SU-DHL-6 (cell line): Measurements from ENCODE around the gene FBXO17.

Experiments
- H2AFZ ChIP-seq: fragments of 200-600 bp; sonication (generic); 2 replicates; pipeline ENCODE4 v1.6.1; 2014; ENCODE audit warnings: low read depth, mild to moderate bottlenecking, moderate library complexity, mixed read lengths, antibody characterized with exemption, low read length; ENCODE audit not compliant: severe bottlenecking
- H3F3A ChIP-seq: fragments of 200-600 bp; shearing (Covaris generic); 2 replicates; pipeline ENCODE4 v1.6.0; 2016; ENCODE audit warnings: antibody characterized with exemption, mild to moderate bottlenecking; ENCODE audit not compliant: insufficient read depth
- H3K27ac ChIP-seq: fragments of 200-600 bp; sonication (generic); 2 replicates; pipeline ENCODE4 v1.5.1; 2016; ENCODE audit warnings: low read depth, mild to moderate bottlenecking, low read length, moderate library complexity, mixed read lengths
- H3K27me3 ChIP-seq: fragments of 200-600 bp; sonication (generic), shearing (Covaris generic); 2 replicates; pipeline ENCODE4 v1.6.0; 2014; ENCODE audit warnings: mild to moderate bottlenecking, low read length
- H3K36me3 ChIP-seq: fragments of 200-600 bp; sonication (generic); 2 replicates; pipeline ENCODE4 v1.6.1; 2014; ENCODE audit warnings: mild to moderate bottlenecking, low read length, mixed read lengths
- H3K4me2 ChIP-seq: fragments of 300-600, 200-600 bp; shearing (Covaris generic), sonication (generic); 2 replicates; pipeline ENCODE4 v1.6.0; 2014; ENCODE audit warnings: low read length, low read depth, mild to moderate bottlenecking; ENCODE audit not compliant: poor library complexity, severe bottlenecking
- H3K4me3 ChIP-seq: fragments of 200-600 bp; sonication (generic); 2 replicates; pipeline ENCODE4 v1.5.1; 2014; ENCODE audit warnings: antibody characterized with exemption, low read length, mild to moderate bottlenecking, mixed read lengths; ENCODE audit not compliant: insufficient read depth, poor library complexity, severe bottlenecking
- H3K79me2 ChIP-seq: fragments of 200-600 bp; sonication (generic); 2 replicates; pipeline ENCODE4 v1.6.1; 2014; ENCODE audit warnings: mild to moderate bottlenecking, low read length, moderate library complexity; ENCODE audit not compliant: insufficient read depth
- H3K9ac ChIP-seq: fragments of 200-600 bp; sonication (generic); 2 replicates; pipeline ENCODE4 v1.7.0; 2014; ENCODE audit warnings: mild to moderate bottlenecking, low read length
- H3K9me2 ChIP-seq: fragments of 200-600 bp; sonication (generic); replicated peaks from 2 replicates; pipeline ENCODE4 v1.6.1; 2014; ENCODE audit warnings: low read length; ENCODE audit not compliant: insufficient read depth
- H3K9me3 ChIP-seq: fragments of 200-600 bp; sonication (generic); 2 replicates; pipeline ENCODE4 v1.6.1; 2014; ENCODE audit warnings: low read length, mixed read lengths; ENCODE audit not compliant: insufficient read depth
- H4K20me1 ChIP-seq: fragments of 200-600 bp; sonication (generic); 2 replicates; pipeline ENCODE4 v1.6.1; 2014; ENCODE audit warnings: low read depth, mild to moderate bottlenecking, antibody characterized with exemption, low read length, moderate library complexity, mixed read lengths
- CTCF ChIP-seq: fragments of 200-600 bp; sonication (generic); IDR thresholded peaks from one replicate; pipeline ENCODE4 v1.5.1; 2017; ENCODE audit warnings: antibody characterized with exemption, mild to moderate bottlenecking, low read length, moderate library complexity; ENCODE audit not compliant: insufficient read depth, poor library complexity, severe bottlenecking
- EZH2phosphoT487 ChIP-seq: fragments of 200-600 bp; sonication (generic), shearing (Covaris generic); conservative IDR thresholded peaks from 2 replicates; pipeline ENCODE4 v1.6.1; 2018; ENCODE audit warnings: mild to moderate bottlenecking, antibody characterized with exemption, low read length, moderate library complexity, mixed read lengths

FBXO17 gene

GRCh38 chr19:38900202-38900629 is 75.3 kb downstream of the FBXO17 start:
- Histone ChIP-seq H3K27ac (peak overlapping the region; percentile 31; the same call in 1 of the 2 replicates), H3K4me3 (peak overlapping the region; percentile 97), H3K79me2 (peaks cover 35% of the 10 kb centered on the region), H3K9ac (peak overlapping the region; percentile 71), H2AFZ (peak overlapping the region; percentile 65), H3K27me3 (no peaks in the 10 kb centered on the region), H3K9me3 (no peaks in the 10 kb centered on the region), H3K9me2 (no peaks in the 10 kb centered on the region), H3F3A (no peaks in the 10 kb centered on the region; the same call in 1 of the 2 replicates), H3K36me3 (no peaks in the 10 kb centered on the region), H3K4me2 (peak overlapping the region; percentile 92), H4K20me1 (no peaks in the 10 kb centered on the region)
- TF ChIP-seq EZH2phosphoT487 = no peak
- TF ChIP-seq CTCF = no peak

GRCh38 chr19:38899447-38900201 is 75.9 kb downstream of the FBXO17 start, which contains the start of the genes NFKBIB and SIRT2:
TSS of gene NFKBIB (plus strand) at chr19:38899969. CDS start at chr19:38900033, 64 bp downstream.
TSS of gene SIRT2 (minus strand) at chr19:38899618. CDS start at chr19:38899521, 97 bp downstream.
- no peaks in the 10 kb centered on the region; the same call in 1 of the 2 replicates for H3F3A ChIP-seq
- TF ChIP-seq EZH2phosphoT487 (no peak), CTCF (no peak)
- H3K9me3 ChIP-seq = no peaks in the 10 kb centered on the region
- peak within 1 kb of the TSS; percentile 92 for H3K4me2 ChIP-seq
- H3K36me3 ChIP-seq = no peaks in the 10 kb centered on the region
- no peaks in the 10 kb centered on the region for H3K27me3 ChIP-seq
- no peaks in the 10 kb centered on the region for H3K9me2 ChIP-seq
- H3K27ac ChIP-seq = peak within 1 kb of the TSS; percentile 31; the same call in 1 of the 2 replicates
- peak within 1 kb of the TSS; percentile 97 for H3K4me3 ChIP-seq
- peaks cover 31% of the 10 kb centered on the region for H3K79me2 ChIP-seq
- H4K20me1 ChIP-seq = no peaks in the 10 kb centered on the region
- H3K9ac ChIP-seq = peak within 1 kb of the TSS; percentile 71
- H2AFZ ChIP-seq = peak within 1 kb of the TSS; percentile 67

DNA sequence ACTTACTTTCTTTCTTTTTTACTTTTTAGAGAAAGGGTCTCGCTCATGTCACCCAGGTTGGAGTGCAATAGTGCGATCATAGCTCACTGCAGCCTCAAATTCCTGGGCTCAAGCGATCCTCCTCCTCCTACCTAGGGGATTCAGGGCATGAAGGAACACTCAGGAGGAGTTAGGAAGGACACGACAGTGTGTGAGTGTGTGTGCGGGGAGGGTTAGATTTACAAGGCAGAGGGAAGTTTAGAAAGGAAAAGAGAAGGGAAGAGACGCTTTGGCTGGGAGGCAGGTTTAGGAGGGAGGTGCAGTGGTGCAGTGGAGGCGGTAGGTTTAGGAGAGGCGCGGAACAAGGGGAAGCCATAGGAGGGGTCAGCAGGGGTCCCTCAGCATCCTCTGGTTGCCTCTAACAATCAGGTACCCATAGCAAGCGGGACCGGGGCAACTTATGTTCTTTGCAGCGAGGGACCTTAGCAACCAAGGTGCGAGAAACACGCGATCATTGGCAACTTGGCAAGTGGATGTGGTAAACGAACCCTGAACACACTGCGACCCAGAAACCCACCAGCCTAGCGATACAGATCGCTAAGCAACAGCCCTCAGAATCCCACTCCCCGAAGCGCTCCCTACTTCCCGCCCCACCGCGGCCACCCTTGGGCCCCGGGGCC is 76.6 kb downstream of the FBXO17 start:
- Histone ChIP-seq H3K4me3 (peak overlapping the region; percentile 91), H2AFZ (peak overlapping the region; percentile 67), H3K9ac (peak overlapping the region; percentile 71), H3K9me2 (no peaks in the 10 kb centered on the region), H3K36me3 (no peaks in the 10 kb centered on the region), H3K9me3 (no peaks in the 10 kb centered on the region), H3K79me2 (peaks cover 29% of the 10 kb centered on the region), H3K27me3 (no peaks in the 10 kb centered on the region), H4K20me1 (no peaks in the 10 kb centered on the region), H3F3A (no peaks in the 10 kb centered on the region; the same call in 1 of the 2 replicates), H3K27ac (no peak overlapping the region), H3K4me2 (peak overlapping the region; percentile 80)
- TF ChIP-seq EZH2phosphoT487 = no peak
- no peak for TF ChIP-seq CTCF
